ENCODE data around the gene SEC23A.

The SEC23A gene

DNA sequence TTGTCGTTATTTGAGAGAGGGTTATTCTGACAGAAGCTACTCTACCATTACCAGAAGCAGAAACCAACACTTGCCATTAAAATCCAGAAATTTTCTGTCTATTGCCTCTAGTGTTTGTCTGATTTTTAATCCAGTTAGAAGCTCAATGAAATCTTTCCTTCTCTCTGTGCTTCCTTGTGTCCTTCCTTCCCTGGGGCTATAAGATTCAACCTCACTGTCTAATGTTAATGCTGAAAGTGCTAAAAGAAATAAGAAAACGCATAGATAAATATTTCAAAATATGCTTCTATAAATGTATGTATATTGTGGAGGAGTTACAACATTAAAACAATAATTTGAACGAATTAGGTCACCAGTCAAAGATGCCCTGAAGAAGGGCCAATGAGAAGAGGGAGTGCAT lies 120.8 kb downstream of the SEC23A start:
- DNase-seq: no peak
